Measurements from ENCODE around the gene ZNF629.

GRCh38 chr16:30830072-30830417 lies 43.0 kb upstream of the ZNF629 start:
- TF ChIP-seq CTCF (IDR thresholded peaks at IDR 0.05) (no peak), POLR2A (IDR thresholded peaks at IDR 0.05) (no peak)
